OCI-LY7 (cell line): ENCODE results near the gene GDA. TPM values are rescaled to one million over a fixed set of nuclear protein-coding genes. Genes with fewer than 3 reads are reported as not detected.

Experiments used
- Bru-seq: library from RNA; stranded (reverse); fragments of 400-500 nt; gene quantifications from one replicate; lab custom pipeline; 2021; lab: Mats Ljungman, UMichigan
- BruChase-seq, 2 experiments: library from RNA; stranded (reverse); fragments of 400-500 nt; gene quantifications; one replicate each; lab custom pipeline; 2021; lab: Mats Ljungman, UMichigan
- BruUV-seq: library from RNA; stranded (reverse); fragments of 400-500 nt; replicated peaks from 2 replicates; lab custom pipeline; 2021; lab: Mats Ljungman, UMichigan
- CTCF ChIA-PET: fragments of 300-600 bp; sonication (Branson Sonifier 250); formaldehyde crosslinking; loops from one replicate; lab custom pipeline; 2022; ENCODE audit warnings: antibody characterized with exemption; ENCODE audit not compliant: unreplicated experiment; lab: Charles Lee
- POLR2A ChIA-PET: fragments of 300-600 bp; sonication (Branson Sonifier 250); formaldehyde crosslinking; loops from one replicate; lab custom pipeline; 2022; ENCODE audit warnings: antibody characterized with exemption; lab: Charles Lee
- DNase-seq: peaks from one replicate; pipeline ENCODE4 v3.0.0-alpha.2; 2015; ENCODE audit warnings: low spot score
- H2AFZ ChIP-seq: fragments of 200-600 bp; sonication (generic), shearing (Covaris generic); 2 replicates; pipeline ENCODE4 v1.6.1; 2014; ENCODE audit warnings: mild to moderate bottlenecking, antibody characterized with exemption, low read length, moderate library complexity
- H3K27ac ChIP-seq: fragments of 200-600 bp; sonication (generic); 2 replicates; pipeline ENCODE4 v1.5.1; 2014; ENCODE audit warnings: mixed run types, low read depth, mild to moderate bottlenecking, moderate library complexity, low read length, inconsistent platforms; ENCODE audit not compliant: poor library complexity, severe bottlenecking
- H3K36me3 ChIP-seq: fragments of 200-600 bp; sonication (generic); 2 replicates; pipeline ENCODE4 v1.6.1; 2014; ENCODE audit warnings: mild to moderate bottlenecking, antibody characterized with exemption, low read length, moderate library complexity, mixed read lengths; ENCODE audit not compliant: insufficient read depth
- H3K4me1 ChIP-seq: fragments of 200-600 bp; sonication (generic); 2 replicates; pipeline ENCODE4 v1.5.1; 2014; ENCODE audit warnings: mild to moderate bottlenecking, low read length; ENCODE audit not compliant: insufficient read depth, poor library complexity, severe bottlenecking
- H3K4me2 ChIP-seq: fragments of 200-600 bp; sonication (generic); 2 replicates; pipeline ENCODE4 v1.6.1; 2014; ENCODE audit warnings: mild to moderate bottlenecking, low read length
- H3K4me3 ChIP-seq: fragments of 200-600 bp; sonication (generic); 2 replicates; pipeline ENCODE4 v1.5.1; 2014; ENCODE audit warnings: mild to moderate bottlenecking, low read depth, low read length; ENCODE audit not compliant: poor library complexity, severe bottlenecking
- H3K79me2 ChIP-seq: fragments of 200-600 bp; sonication (generic); 2 replicates; pipeline ENCODE4 v1.6.1; 2016; ENCODE audit warnings: low read depth, mild to moderate bottlenecking, low read length, moderate library complexity, mixed read lengths; ENCODE audit not compliant: insufficient read depth
- H3K9me2 ChIP-seq: fragments of 200-600 bp; sonication (generic); 2 replicates; pipeline ENCODE4 v1.6.1; 2016; ENCODE audit warnings: mild to moderate bottlenecking, low read length, mixed read lengths; ENCODE audit not compliant: insufficient read depth
- H3K9me3 ChIP-seq: fragments of 200-600 bp; sonication (generic); 2 replicates; pipeline ENCODE4 v1.6.1; 2014; ENCODE audit warnings: mild to moderate bottlenecking, mixed run types, low read length, mixed read lengths
- H4K20me1 ChIP-seq: fragments of 200-600 bp; sonication (generic); 2 replicates; pipeline ENCODE4 v1.6.1; 2014; ENCODE audit warnings: mild to moderate bottlenecking, antibody characterized with exemption, low read length, moderate library complexity, mixed read lengths; ENCODE audit not compliant: insufficient read depth
- EZH2phosphoT487 ChIP-seq: fragments of 200-600 bp; sonication (generic); IDR thresholded peaks from 2 replicates; pipeline ENCODE4 v1.6.1; 2018; ENCODE audit warnings: low read depth, borderline replicate concordance, mild to moderate bottlenecking, mixed run types, antibody characterized with exemption, low read length, moderate library complexity, mixed read lengths
- intact Hi-C: fragments of 100-400 bp; cut with micrococcal nuclease; formaldehyde crosslinking; loops from one replicate; pipeline ENCODE4 v1.10.0; 2022; ENCODE audit not compliant: unreplicated experiment
- long read RNA-seq: library from polyadenylated mRNA; stranded (forward); transcript quantifications from one replicate; pipeline ENCODE4 v2.0.0, GENCODE V29; 2022
- total RNA-seq, 2 experiments: library from RNA; depleted of rRNA in 1 of 2; stranded (reverse); fragments of >200 nt in 1 of 2; shearing (Covaris generic) in 1 of 2; gene quantifications; 2 replicates each; pipeline ENCODE4 v1.2.3, GENCODE V29; 2014 to 2022
- TF ChIP-seq, protein P1 (sequence below): fragments of 200-600 bp; sonication (generic); conservative IDR thresholded peaks from 2 replicates; pipeline ENCODE4 v1.5.1; 2014; ENCODE audit warnings: mild to moderate bottlenecking, antibody characterized with exemption, low read length, moderate library complexity, mixed read lengths

Gene GDA
- total RNA-seq (2014; rRNA removed; shearing (Covaris generic)) (not detected in 2 replicates), total RNA-seq (2022) (not detected in 2 replicates), Bru-seq, nascent RNA (percentile 16 among the genes with signal in this experiment), BruChase-seq, experiment 1, labeled RNA remaining after a 6-hour chase (percentile 13 among the genes with signal in this experiment), BruChase-seq, experiment 2, labeled RNA remaining after a 2-hour chase (percentile 16 among the genes with signal in this experiment)
- long read RNA-seq: 0 reads

DNA sequence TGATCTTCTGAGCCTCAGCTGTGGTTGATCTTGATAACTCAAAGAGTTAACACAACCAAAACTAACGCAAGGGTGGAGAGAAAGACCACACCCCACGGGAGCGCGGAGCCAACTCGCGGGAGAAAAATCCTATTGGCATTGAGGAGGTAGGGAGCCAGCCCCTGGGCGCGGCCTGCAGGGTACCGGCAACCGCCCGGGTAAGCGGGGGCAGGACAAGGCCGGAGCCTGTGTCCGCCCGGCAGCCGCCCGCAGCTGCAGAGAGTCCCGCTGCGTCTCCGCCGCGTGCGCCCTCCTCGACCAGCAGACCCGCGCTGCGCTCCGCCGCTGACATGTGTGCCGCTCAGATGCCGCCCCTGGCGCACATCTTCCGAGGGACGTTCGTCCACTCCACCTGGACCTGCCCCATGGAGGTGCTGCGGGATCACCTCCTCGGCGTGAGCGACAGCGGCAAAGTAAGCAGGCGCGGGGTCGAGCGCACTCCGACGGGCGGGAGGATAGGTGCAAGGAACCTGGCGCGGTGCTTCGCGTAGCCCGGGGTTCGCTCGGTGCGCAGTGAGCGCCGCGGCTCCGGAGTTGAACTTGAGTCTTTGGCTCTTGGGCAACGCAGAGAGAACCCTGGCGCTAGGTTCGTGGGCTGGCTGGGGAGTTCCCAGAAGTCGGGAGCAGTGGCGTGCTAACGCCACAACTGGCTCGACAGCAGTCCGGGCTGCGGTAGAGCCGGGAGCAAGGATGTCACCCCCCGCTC lies at the start of gene GDA:
Gene GDA, plus strand, starts transcription at position 210 of the 745 bp plus-strand sequence. Its CDS starts 120 bp downstream, at position 330.
- H3K9me3 ChIP-seq: no peaks in the 10 kb centered on the region
- no peaks in the 10 kb centered on the region for H3K36me3 ChIP-seq
- no TSS peak for BruUV-seq
- no peak for DNase-seq
- H3K4me3 ChIP-seq: no peak within 1 kb of the TSS
- no peak within 1 kb of the TSS for H2AFZ ChIP-seq
- CTCF ChIA-PET: no interaction called here
- no peaks in the 10 kb centered on the region for H4K20me1 ChIP-seq
- H3K79me2 ChIP-seq: no peaks in the 10 kb centered on the region
- H3K4me2 ChIP-seq: no peak within 1 kb of the TSS
- no peaks in the 10 kb centered on the region for H3K4me1 ChIP-seq
- POLR2A ChIA-PET: no interaction called here
- TF ChIP-seq, protein P1, sequence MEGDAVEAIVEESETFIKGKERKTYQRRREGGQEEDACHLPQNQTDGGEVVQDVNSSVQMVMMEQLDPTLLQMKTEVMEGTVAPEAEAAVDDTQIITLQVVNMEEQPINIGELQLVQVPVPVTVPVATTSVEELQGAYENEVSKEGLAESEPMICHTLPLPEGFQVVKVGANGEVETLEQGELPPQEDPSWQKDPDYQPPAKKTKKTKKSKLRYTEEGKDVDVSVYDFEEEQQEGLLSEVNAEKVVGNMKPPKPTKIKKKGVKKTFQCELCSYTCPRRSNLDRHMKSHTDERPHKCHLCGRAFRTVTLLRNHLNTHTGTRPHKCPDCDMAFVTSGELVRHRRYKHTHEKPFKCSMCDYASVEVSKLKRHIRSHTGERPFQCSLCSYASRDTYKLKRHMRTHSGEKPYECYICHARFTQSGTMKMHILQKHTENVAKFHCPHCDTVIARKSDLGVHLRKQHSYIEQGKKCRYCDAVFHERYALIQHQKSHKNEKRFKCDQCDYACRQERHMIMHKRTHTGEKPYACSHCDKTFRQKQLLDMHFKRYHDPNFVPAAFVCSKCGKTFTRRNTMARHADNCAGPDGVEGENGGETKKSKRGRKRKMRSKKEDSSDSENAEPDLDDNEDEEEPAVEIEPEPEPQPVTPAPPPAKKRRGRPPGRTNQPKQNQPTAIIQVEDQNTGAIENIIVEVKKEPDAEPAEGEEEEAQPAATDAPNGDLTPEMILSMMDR: no peak
- no peak for TF ChIP-seq EZH2phosphoT487
- intact Hi-C loops: no loop called here
- no peaks in the 10 kb centered on the region for H3K9me2 ChIP-seq
- no peak within 1 kb of the TSS for H3K27ac ChIP-seq

DNA sequence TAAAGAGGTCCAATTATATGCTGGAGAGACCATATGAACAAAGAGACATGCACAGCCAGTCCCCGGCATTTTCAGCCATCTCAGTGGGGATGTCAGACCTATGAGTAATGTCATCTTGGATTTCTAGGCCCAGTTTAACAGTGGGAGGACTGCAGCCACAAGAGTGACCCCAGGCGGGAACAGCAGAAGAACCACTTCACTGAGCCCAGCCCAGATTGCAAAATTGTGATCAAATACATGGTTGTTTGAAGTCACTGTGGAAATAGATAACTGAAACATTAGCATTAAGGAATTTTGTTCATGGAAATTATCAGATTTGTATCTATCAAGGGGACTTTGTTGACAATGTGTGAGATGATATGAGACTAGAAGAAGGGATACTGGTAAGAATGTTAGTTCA lies 46.7 kb upstream of the GDA start:
- Histone ChIP-seq H3K9me3 (no peaks in the 10 kb centered on the region), H3K27ac (no peak overlapping the region), H3K36me3 (no peaks in the 10 kb centered on the region), H4K20me1 (no peaks in the 10 kb centered on the region), H2AFZ (no peak overlapping the region), H3K4me2 (no peak overlapping the region), H3K4me3 (no peak overlapping the region), H3K4me1 (no peaks in the 10 kb centered on the region), H3K79me2 (no peaks in the 10 kb centered on the region), H3K9me2 (no peaks in the 10 kb centered on the region)
- DNase-seq: no peak
- intact Hi-C loops: no loop called here
- ChIA-PET POLR2A (interaction anchor here (0.7 kb wide), 1 partner anchor 169 kb away, joined by 3 read pairs; no protein-coding TSS in a partner anchor), CTCF (no interaction called here)
- no TSS peak for BruUV-seq
- no peak for TF ChIP-seq EZH2phosphoT487
- TF ChIP-seq, protein P1: no peak

DNA sequence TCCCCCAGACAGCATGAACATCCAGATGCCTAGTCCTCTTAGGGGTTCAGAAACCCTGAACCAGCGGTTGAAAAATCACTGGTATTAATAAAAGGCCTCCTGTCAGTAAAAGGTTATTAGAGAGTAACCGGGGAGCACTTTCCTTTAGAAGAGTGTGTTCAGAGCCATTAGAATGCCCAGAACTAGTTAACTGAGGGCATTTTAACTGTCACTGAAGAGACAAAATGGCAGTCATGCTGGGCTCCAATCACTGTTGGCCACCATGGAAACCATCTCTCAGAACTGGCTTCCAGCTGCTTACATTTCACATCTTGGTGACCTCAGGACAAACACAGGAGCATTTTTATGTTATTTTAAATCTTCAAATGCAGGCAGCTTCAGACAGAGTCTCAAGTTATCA lies 36.2 kb upstream of the GDA start:
- Histone ChIP-seq H3K9me3 (no peaks in the 10 kb centered on the region), H3K4me2 (no peak overlapping the region), H3K36me3 (no peaks in the 10 kb centered on the region), H3K79me2 (no peaks in the 10 kb centered on the region), H3K4me1 (no peaks in the 10 kb centered on the region), H2AFZ (no peak overlapping the region), H3K4me3 (no peak overlapping the region), H3K9me2 (no peaks in the 10 kb centered on the region), H3K27ac (no peak overlapping the region), H4K20me1 (no peaks in the 10 kb centered on the region)
- DNase-seq: no peak
- POLR2A ChIA-PET: no interaction called here
- no peak for TF ChIP-seq EZH2phosphoT487
- TF ChIP-seq, protein P1: no peak
- CTCF ChIA-PET: no interaction called here
- BruUV-seq: no TSS peak
- intact Hi-C loops: no loop called here
